Islet of Langerhans (tissue), 1 donor: ENCODE results near the gene BOC.

Source experiments
- FAIRE-seq: peaks from one replicate; lab custom pipeline; 2011; peaks lifted over from hg19 to GRCh38; lab: Jason Lieb, UNC

Gene BOC

DNA sequence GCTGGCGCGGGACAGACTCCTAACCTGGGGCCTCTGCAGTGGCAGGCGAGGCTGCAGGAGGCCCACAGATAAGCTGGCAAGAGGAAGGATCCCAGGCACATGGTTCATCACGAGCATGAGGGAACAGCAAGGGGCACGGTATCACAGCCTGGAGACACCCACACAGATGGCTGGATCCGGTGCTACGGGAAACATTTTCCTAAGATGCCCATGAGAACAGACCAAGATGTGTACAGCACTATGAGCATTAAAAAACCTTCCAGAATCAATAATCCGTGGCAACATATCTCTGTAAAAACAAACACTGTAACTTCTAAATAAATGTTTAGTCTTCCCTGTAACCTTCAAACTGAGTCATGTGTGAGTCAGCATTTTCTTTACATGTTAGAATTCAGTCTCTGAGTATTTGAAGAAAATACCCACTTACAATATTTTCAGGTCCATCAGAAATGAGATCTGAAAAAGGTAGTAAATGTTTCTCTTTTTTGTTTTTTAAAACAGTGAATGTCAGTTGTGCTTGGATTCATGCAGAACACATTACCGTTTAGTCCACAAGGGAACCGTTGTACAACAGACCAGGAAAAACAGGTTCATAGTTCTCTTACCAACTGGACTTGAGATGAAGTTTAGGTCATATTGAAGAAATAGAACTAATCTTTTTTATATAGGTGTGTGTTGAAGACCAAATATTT is 75.9 kb downstream of the BOC start:
- FAIRE-seq = peak; percentile 94

DNA sequence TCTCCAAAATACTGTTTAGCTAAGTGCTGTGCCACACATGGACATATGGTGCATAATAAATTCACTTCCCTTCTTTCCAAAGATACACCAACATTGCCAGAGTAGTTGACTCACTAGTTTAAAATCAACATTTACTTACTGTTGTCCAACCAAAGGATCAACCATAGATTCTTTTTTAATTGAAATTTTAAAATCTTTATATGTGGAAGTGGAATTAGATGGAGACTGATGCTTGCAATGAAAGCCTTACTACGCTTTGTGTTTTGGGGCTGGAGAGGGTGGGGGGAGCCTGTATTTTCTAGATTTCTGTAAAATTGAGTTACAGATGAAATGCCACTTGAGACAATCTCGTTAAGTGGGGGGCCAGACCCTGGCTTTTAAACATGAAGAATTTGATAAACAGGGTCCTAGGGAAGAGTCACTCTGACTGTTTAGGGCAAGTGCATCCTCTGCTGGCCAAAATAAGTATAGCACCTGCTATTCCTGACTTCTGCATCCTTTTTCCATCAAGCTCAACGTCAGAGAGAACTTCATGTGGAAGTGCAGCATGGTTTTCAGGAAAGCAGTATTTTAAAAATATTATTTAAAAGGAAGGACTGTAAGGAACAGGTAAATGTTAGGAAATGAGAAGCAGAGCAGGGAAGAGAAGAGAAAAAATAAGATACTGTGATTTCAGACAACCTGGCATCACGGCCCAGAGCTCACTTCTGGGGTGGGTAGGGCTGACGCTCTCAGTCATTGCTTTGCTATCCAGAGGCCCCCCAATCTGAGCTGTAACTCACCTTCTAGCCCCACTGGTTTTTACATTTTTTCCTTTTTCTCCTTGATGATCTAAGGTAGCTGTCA is 76.7 kb downstream of the BOC start:
- peak; percentile 93 for FAIRE-seq

DNA sequence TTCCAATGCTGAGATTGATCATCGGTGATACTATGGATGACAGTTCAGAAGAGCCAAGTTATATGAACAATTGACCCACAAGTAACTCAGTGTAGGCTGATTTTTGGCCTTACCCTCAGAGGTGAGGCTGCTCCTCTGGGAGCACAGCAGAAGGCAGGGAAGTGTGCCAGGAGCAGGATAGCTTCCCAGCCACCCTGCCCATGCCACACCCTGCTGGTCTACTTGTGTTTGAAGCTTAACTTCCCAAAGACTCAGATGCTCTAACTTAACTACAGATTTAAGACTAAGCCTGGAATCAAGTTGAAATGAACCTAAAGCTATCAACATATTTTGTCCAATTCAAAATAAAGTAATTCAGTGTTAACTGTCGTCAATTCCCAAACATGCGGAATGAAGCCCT is 77.5 kb downstream of the BOC start:
- FAIRE-seq = no peak

GRCh38 chr3:113291572-113291971 is 80.2 kb downstream of the BOC start:
- no peak for FAIRE-seq

GRCh38 chr3:113292933-113293332 is 81.6 kb downstream of the BOC start:
- FAIRE-seq = no peak

DNA sequence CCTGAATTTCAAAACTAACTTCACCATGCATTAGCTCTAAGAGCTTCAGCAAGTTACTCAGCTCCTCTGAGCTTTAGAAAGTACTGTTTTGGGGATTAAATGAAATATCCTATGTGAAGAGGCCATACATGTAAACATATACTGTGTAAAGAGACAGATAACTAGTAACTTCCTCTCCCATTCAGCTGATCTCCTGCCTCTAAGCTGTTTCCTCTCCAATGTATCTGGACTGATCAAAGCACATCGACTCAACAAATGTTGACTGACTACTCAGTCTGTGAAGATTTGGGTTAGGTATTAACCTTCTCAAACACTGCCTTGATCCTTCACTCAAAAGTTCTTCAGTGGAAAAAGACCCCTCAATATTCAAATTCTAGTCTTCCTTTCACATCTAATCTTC is 82.0 kb downstream of the BOC start:
- no peak for FAIRE-seq

DNA sequence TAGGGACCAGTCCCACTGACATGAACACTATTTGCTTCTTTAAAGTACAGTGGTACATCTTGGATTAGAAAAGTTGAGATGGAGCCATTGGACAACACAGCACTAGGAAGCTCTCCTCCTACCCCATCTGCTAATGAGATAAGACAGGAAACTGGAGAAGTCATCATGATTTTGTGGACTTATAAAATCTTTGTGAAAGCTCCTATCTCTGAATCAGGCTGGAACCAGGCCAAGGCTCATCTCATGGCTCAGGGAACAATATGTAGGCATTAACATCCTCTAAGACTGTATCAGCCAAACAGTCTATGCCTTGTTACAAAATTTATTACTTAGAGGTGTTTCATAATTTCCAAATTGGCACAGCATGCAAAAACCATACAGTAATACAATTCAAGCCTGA is 84.1 kb downstream of the BOC start:
- no peak for FAIRE-seq

- no peak for FAIRE-seq
Measured at GRCh38 chr3:113297287-113297686, 85.9 kb downstream of the BOC start.

DNA sequence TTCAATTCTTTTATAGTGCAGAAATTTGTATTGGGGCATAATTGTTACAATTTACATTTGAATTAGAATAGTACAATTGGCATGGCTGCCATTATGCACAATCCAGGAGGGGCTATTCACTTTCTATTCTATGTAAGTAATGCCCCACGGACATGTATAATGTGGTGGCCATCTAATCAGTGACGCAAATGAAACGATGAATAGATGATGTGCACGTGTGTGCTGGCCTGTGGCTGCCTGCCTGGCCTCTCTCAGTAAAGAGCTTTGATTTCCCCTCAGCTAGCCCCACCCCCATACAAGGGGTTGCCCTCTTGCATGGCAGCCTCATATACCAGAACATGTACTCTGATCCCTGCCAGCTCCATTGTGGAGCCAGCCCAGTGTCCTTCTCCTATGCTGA is 86.5 kb downstream of the BOC start:
- FAIRE-seq = no peak

GRCh38 chr3:113300596-113300995 is 89.2 kb downstream of the BOC start:
- FAIRE-seq = no peak

DNA sequence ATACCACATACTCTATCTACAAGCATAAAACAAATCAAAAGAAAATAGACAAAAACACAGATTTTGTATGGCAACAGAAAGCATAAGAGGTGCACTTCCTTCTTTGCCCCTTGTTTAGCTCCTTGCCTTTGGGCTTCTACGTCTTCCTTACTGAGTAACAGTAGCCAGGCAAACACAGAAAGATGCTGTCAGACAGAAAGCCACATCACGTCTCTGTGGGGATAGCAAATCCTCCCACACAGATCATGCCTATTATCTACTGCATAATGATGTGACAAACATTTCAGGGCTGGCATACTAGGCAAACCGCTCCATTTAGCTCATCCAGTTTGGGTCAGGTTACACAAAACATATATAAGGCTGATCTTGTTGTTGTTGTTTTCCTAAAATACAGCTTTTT is 92.7 kb downstream of the BOC start:
- no peak for FAIRE-seq

GRCh38 chr3:113304856-113305540 is 93.6 kb downstream of the BOC start:
- FAIRE-seq = no peak

DNA sequence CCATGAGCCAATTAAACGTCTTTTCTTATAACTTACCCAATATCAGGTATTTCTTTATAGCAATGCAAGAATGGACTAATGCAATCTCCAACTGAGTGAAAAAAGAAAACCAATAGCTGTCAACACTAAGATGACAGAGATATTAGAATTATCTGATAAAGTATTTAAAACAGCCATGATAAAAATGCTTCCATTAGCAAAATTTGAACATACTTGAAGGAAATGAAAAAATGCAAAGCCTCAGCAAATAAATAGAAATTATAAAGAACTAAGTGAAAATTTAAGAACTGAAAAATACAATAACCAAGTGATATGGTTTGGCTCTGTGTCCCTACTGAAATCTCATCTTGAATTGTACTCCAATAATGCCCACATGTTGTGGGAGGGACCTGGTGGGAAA is 99.6 kb downstream of the BOC start:
- no peak for FAIRE-seq

- FAIRE-seq = no peak
Measured at GRCh38 chr3:113312416-113312815, 101.1 kb downstream of the BOC start.

GRCh38 chr3:113314923-113315322 is 103.6 kb downstream of the BOC start:
- no peak for FAIRE-seq

DNA sequence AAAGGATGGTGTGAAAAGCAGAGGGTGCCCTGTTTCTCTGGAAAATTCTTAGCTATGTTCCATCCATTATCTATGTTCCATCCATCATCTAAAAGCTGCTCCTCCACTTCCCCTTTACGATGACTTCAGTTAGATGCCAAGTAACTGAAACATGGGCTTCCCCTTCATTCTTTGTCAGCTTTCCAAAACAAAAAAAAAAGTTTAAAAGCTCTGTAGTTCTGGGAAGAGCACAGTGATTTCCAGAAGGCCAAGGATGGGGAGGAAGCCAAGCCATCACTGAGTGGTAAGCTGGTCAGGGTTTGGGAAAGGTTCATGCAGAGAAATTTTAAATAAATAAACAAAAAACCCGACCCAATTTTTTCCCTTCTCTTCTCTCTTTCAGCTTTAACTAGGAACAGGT is 118.4 kb downstream of the BOC start:
- FAIRE-seq = no peak

DNA sequence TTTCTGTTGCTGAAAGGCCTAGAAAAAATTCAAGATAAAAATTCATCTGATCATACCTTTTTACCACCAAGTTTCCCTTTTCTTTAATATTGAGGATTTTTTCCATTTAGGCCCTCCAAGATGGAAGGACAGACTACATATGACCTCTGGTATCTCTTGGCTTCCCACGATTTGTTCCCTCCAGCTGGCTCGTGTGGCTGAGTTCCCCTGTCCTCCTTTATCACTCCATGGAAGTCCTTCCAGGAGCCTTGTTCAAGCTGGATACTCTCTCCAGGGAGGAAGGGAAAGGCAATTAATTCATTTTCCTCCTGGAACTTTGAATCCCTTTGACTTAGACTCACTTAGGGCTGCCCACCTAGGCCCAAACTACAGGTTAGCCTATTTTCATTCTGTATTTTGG is 119.4 kb downstream of the BOC start:
- no peak for FAIRE-seq

DNA sequence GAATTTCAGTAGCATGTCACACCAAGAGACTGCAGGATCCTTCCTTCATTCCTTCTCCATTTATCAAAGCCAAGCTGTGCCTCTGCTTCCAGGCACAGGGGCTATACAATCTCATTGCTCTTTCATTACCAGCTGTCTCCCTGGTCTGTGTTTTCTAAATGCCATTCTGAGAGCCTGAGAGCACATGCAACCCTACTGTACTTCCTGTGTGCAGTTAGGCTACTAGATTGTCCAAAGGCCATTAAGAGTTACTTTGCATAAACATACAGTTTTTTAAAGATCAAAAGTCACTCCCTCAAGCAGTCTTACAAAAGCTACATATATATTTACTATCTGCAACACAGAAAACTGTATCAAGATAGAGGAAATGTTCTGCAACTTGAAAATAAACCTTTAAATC is 119.8 kb downstream of the BOC start:
- FAIRE-seq = no peak
